K562 (cell line): ENCODE data around the gene AK4. TPM values are rescaled to one million over a fixed set of nuclear protein-coding genes. Genes with fewer than 3 reads are reported as not detected.

Source experiments
- CEBPG ChIP-seq, 3 experiments: fragments of 200-800 bp in 1 of 3; sonication (Bioruptor generic) in 1 of 3; sonication (generic) in 1 of 3; formaldehyde crosslinking in 1 of 3; IDR thresholded peaks in 2 of 3; conservative IDR thresholded peaks in 1 of 3; 2 replicates each; pipeline versions ENCODE4 v1.6.1 to v1.8.0; 2016 to 2022; ENCODE audit warnings: missing compliant biosample characterization in 2 of 3, missing genetic modification characterization in 2 of 3, mild to moderate bottlenecking in 1 of 3, missing genetic modification reagents in 1 of 3
- CEBPZ ChIP-seq: fragments of 150-350 bp; IDR thresholded peaks from 2 replicates; pipeline ENCODE4 v1.6.1; 2014; ENCODE audit warnings: low read depth, mild to moderate bottlenecking, low read length, borderline replicate concordance
- DPF2 ChIP-seq: fragments of 450-650 bp; IDR thresholded peaks from 2 replicates; pipeline ENCODE4 v1.6.1; 2016
- FOXA3 ChIP-seq, 2 experiments: fragments of 450-650 bp in 1 of 2; sonication (generic) in 1 of 2; formaldehyde crosslinking; IDR thresholded peaks in 1 of 2; conservative IDR thresholded peaks in 1 of 2; 2 replicates each; pipeline versions ENCODE4 v1.4.0 to v1.8.0; 2020 to 2022; ENCODE audit warnings: mild to moderate bottlenecking in 2 of 2, missing genetic modification reagents in 1 of 2
- GATAD2B ChIP-seq: fragments of 450-650 bp; IDR thresholded peaks from 2 replicates; pipeline ENCODE4 v1.6.1; 2017; ENCODE audit warnings: mild to moderate bottlenecking, borderline replicate concordance
- HDAC2 ChIP-seq: fragments of 450-650 bp; IDR thresholded peaks from 2 replicates; pipeline ENCODE4 v1.6.1; 2016; ENCODE audit warnings: mild to moderate bottlenecking
- HDAC3 ChIP-seq: fragments of 450-650 bp; IDR thresholded peaks from 2 replicates; pipeline ENCODE4 v1.6.1; 2018; ENCODE audit warnings: borderline replicate concordance, mild to moderate bottlenecking, moderate library complexity; ENCODE audit not compliant: partially characterized antibody
- HDAC8 ChIP-seq: fragments of 450-650 bp; IDR thresholded peaks from 2 replicates; pipeline ENCODE4 v1.6.1; 2016; ENCODE audit warnings: mild to moderate bottlenecking, missing genetic modification characterization, moderate library complexity, missing compliant biosample characterization
- MTF1 ChIP-seq: fragments of 250-450 bp; sonication (Bioruptor Pico); IDR thresholded peaks from 2 replicates; pipeline ENCODE4 v1.9.0; 2021; ENCODE audit warnings: moderate library complexity, mild to moderate bottlenecking, inconsistent platforms, borderline replicate concordance
- ZBTB11 ChIP-seq, 3 experiments: fragments of 200-800 bp in 1 of 3; fragments of 250-450 bp in 1 of 3; fragments of 450-650 bp in 1 of 3; sonication (Bioruptor Pico) in 1 of 3; sonication (Bioruptor generic) in 1 of 3; formaldehyde crosslinking in 1 of 3; IDR thresholded peaks; 2 replicates each; pipeline versions ENCODE4 v1.6.1 to v1.8.0; 2016 to 2022; ENCODE audit warnings: mild to moderate bottlenecking in 2 of 3, missing genetic modification characterization in 2 of 3, missing compliant biosample characterization in 1 of 3, moderate library complexity in 1 of 3
- ZBTB17 ChIP-seq: fragments of 450-650 bp; formaldehyde crosslinking; IDR thresholded peaks from 2 replicates; pipeline ENCODE4 v1.4.0; 2020; ENCODE audit warnings: mild to moderate bottlenecking
- ZFX ChIP-seq: sonication (generic); formaldehyde crosslinking; IDR thresholded peaks from 2 replicates; pipeline ENCODE4 v1.8.0; 2022; ENCODE audit warnings: mild to moderate bottlenecking, missing genetic modification reagents, moderate library complexity
- polyA plus RNA-seq, 8 experiments: library from polyadenylated mRNA; depleted of rRNA in 4 of 8; stranded (reverse) in 5 of 8; unstranded in 3 of 8; fragments of >200 nt; fragmentation: Nextera tagmentation in 2 of 8; fragmentation: Illumina TruSeq in 1 of 8; extraction: Ambion mirVana in 2 of 8; extraction: Trizol in 1 of 8; gene quantifications; 2 replicates each; pipeline versions ENCODE4 v1.2.1 to v1.2.3, GENCODE V29; 2011 to 2014; ENCODE audit warnings: inconsistent platforms in 1 of 8, missing spikeins in 1 of 8
- total RNA-seq, 7 experiments: library from RNA; depleted of rRNA in 6 of 7; stranded (reverse); fragments of >200 nt in 6 of 7; fragmentation: Illumina TruSeq in 2 of 7; extraction: Trizol in 2 of 7; gene quantifications; 2 replicates each; pipeline versions ENCODE4 v1.2.1 to v1.2.3, GENCODE V29; 2011 to 2021; ENCODE audit warnings: low replicate concordance in 1 of 7
- TF ChIP-seq, protein P1 (sequence below): sonication (generic); formaldehyde crosslinking; IDR thresholded peaks from 2 replicates; pipeline ENCODE4 v1.8.1; 2023; ENCODE audit warnings: mild to moderate bottlenecking, missing genetic modification reagents
- TF ChIP-seq, protein P2 (sequence below): fragments of 250-450 bp; sonication (Bioruptor Pico); IDR thresholded peaks from 2 replicates; pipeline ENCODE4 v1.8.0; 2021; ENCODE audit warnings: moderate library complexity, mild to moderate bottlenecking, inconsistent platforms

The AK4 gene
- total and polyA plus RNA-seq, 9 of the 15 experiments (the other 6 are each of a cell fraction or from before 2014, with no cell fraction given) = 10.4 to 96.6 (median 21.5) TPM

DNA sequence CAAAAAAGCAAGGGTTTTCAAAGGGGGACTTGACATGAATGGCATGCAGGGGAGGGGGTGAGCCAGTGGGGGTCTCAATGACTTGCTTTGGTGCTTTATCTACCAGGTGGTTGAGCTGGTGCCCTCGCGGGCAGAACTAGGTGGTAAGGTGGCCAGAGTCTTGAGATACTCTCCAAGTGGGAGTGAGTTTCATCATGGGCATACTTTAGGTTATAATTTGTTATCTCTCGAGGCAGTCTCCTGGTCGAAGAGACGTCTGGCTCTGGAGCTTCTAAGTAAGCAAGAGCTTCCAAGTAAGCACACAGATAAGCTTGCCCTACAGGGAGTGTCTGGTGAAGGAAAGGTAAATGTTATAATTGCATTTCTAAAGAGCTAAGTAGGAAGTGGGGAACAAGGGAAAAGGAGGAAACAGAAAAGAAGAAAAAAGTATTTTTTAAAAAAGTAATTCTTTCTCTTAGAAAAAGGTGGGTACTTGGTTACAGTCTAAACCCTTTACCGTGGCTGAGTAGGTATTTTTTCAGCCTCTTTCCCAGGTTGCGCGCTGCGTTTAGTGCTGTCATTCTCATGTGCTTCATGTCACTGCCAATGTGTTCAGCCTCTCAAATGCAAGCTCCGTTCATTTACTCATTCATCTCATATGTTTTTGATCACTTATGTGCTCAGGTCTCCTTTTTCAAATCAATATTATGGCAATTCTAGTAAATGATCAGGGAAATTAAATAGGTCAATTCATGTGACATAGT lies 129.8 kb downstream of the AK4 start (continued):
- TF ChIP-seq ZBTB11 (CRISPR knock-in tag; IDR thresholded peaks at IDR 0.05) (peak in 1 of 3 experiments; percentile 28; a peak in 1 of 6 replicates), ZFX (no peak), HDAC8 (tag) (no peak), MTF1 (no peak), HDAC3 (peak; percentile 64), ZBTB17 (CRISPR knock-in tag) (peak; percentile 18; the same call in 1 of the 2 replicates), CEBPG (CRISPR knock-in tag; IDR thresholded peaks at IDR 0.05) (peak; percentile 57; the same call in 1 of the 2 replicates), CEBPG (tag; conservative IDR thresholded peaks at IDR 0.05 in 1 of 2, IDR thresholded peaks at IDR 0.05 in 1 of 2) (no peak), DPF2 (peak; percentile 91), CEBPZ (no peak), FOXA3 (CRISPR knock-in tag; conservative IDR thresholded peaks at IDR 0.05 in 1 of 2, IDR thresholded peaks at IDR 0.05 in 1 of 2) (peak; percentile 76 to 77; a peak in 3 of 4 replicates), GATAD2B (peak; percentile 56; the same call in 1 of the 2 replicates), HDAC2 (peak; percentile 80; the same call in 1 of the 2 replicates)
- TF ChIP-seq, protein P1, sequence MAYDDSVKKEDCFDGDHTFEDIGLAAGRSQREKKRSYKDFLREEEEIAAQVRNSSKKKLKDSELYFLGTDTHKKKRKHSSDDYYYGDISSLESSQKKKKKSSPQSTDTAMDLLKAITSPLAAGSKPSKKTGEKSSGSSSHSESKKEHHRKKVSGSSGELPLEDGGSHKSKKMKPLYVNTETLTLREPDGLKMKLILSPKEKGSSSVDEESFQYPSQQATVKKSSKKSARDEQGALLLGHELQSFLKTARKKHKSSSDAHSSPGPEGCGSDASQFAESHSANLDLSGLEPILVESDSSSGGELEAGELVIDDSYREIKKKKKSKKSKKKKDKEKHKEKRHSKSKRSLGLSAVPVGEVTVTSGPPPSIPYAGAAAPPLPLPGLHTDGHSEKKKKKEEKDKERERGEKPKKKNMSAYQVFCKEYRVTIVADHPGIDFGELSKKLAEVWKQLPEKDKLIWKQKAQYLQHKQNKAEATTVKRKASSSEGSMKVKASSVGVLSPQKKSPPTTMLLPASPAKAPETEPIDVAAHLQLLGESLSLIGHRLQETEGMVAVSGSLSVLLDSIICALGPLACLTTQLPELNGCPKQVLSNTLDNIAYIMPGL (CRISPR knock-in tag) = no peak
- TF ChIP-seq, protein P2, sequence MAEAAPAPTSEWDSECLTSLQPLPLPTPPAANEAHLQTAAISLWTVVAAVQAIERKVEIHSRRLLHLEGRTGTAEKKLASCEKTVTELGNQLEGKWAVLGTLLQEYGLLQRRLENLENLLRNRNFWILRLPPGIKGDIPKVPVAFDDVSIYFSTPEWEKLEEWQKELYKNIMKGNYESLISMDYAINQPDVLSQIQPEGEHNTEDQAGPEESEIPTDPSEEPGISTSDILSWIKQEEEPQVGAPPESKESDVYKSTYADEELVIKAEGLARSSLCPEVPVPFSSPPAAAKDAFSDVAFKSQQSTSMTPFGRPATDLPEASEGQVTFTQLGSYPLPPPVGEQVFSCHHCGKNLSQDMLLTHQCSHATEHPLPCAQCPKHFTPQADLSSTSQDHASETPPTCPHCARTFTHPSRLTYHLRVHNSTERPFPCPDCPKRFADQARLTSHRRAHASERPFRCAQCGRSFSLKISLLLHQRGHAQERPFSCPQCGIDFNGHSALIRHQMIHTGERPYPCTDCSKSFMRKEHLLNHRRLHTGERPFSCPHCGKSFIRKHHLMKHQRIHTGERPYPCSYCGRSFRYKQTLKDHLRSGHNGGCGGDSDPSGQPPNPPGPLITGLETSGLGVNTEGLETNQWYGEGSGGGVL = no peak
